GM12878 (cell line): ENCODE data around the gene LMO7. TPM values are rescaled to one million over a fixed set of nuclear protein-coding genes. Genes with fewer than 3 reads are reported as not detected.

Experiments
- ATAC-seq: fragments of 200-7000 bp; cut with Tn5 transposase; 3 replicates; pipeline ENCODE4 v1.9.1; 2020; ENCODE audit warnings: mild to moderate bottlenecking, moderate library complexity
- BruUV-seq: library from RNA; stranded (reverse); fragments of 400-500 nt; replicated peaks from 2 replicates; lab custom pipeline; 2021; lab: Mats Ljungman, UMichigan
- CTCF ChIA-PET: fragments of 300-600 bp; sonication (Branson Sonifier 250); formaldehyde crosslinking; extraction: SDS; loops from one replicate; lab custom pipeline; 2021; ENCODE audit warnings: inconsistent platforms; lab: Yijun Ruan, JAX
- POLR2A ChIA-PET: fragments of 350-600 bp; formaldehyde crosslinking; extraction: SDS; loops from one replicate; lab custom pipeline; 2021; ENCODE audit warnings: inconsistent platforms; lab: Charles Lee
- RAD21 ChIA-PET: fragments of 300-600 bp; sonication (Branson Sonifier 250); formaldehyde crosslinking; loops from one replicate; lab custom pipeline; 2023; ENCODE audit warnings: antibody characterized with exemption; ENCODE audit not compliant: unreplicated experiment; lab: Charles Lee
- SMC1A ChIA-PET: fragments of 300-600 bp; sonication (Branson Sonifier 250); formaldehyde crosslinking; loops from one replicate; lab custom pipeline; 2023; ENCODE audit not compliant: unreplicated experiment, uncharacterized antibody; lab: Charles Lee
- DNase-seq: peaks from one replicate; pipeline ENCODE4 v3.0.0-alpha.2; 2011; ENCODE audit warnings: low read depth, low spot score
- FAIRE-seq: peaks from 3 replicates; lab custom pipeline; 2011; peaks lifted over from hg19 to GRCh38; lab: Jason Lieb, UNC
- H2AFZ ChIP-seq: 2 replicates; pipeline ENCODE4 v1.6.0; 2011; ENCODE audit warnings: low read depth, low read length, control low read depth; ENCODE audit not compliant: control insufficient read depth
- H3K27ac ChIP-seq: 2 replicates; pipeline ENCODE4 v1.5.1; 2011; ENCODE audit warnings: control low read depth; ENCODE audit not compliant: control insufficient read depth, insufficient read depth
- H3K27me3 ChIP-seq, 2 experiments: replicated peaks in 1 of 2; 2 replicates each; pipeline versions ENCODE4 v1.6.0 to v1.6.1; 2011; ENCODE audit warnings: low read length in 1 of 2; ENCODE audit not compliant: control insufficient read depth in 2 of 2, insufficient read depth in 2 of 2
- H3K36me3 ChIP-seq, 2 experiments: 2 replicates each; pipeline ENCODE4 v1.5.1; 2011; ENCODE audit warnings: low read length in 1 of 2; ENCODE audit not compliant: control insufficient read depth in 2 of 2, insufficient read depth in 2 of 2
- H3K4me1 ChIP-seq: 2 replicates; pipeline ENCODE4 v1.6.1; 2011; ENCODE audit warnings: mild to moderate bottlenecking, low read length, moderate library complexity, mixed read lengths; ENCODE audit not compliant: control insufficient read depth, insufficient read depth
- H3K4me2 ChIP-seq: 2 replicates; pipeline ENCODE4 v1.6.0; 2011; ENCODE audit warnings: control low read depth; ENCODE audit not compliant: control insufficient read depth, insufficient read depth
- H3K4me3 ChIP-seq: fragments of 200-600 bp; sonication (generic); 2 replicates; pipeline ENCODE4 v1.5.1; 2016
- H3K79me2 ChIP-seq: 2 replicates; pipeline ENCODE4 v1.6.0; 2011; ENCODE audit warnings: low read length; ENCODE audit not compliant: control insufficient read depth, insufficient read depth
- H3K9ac ChIP-seq: 2 replicates; pipeline ENCODE4 v1.8.0; 2011; ENCODE audit warnings: low read length, control low read depth, mixed read lengths; ENCODE audit not compliant: control insufficient read depth, insufficient read depth
- H3K9me3 ChIP-seq: replicated peaks from 3 replicates; pipeline ENCODE4 v1.5.1; 2011; ENCODE audit warnings: mild to moderate bottlenecking, low read length; ENCODE audit not compliant: control insufficient read depth, insufficient read depth
- H4K20me1 ChIP-seq: 2 replicates; pipeline ENCODE4 v1.6.0; 2011; ENCODE audit not compliant: control insufficient read depth, insufficient read depth
- CHD4 ChIP-seq: fragments of 200-600 bp; sonication (generic); IDR thresholded peaks from 2 replicates; pipeline ENCODE4 v1.6.1; 2016; ENCODE audit warnings: mild to moderate bottlenecking
- ESRRA ChIP-seq: IDR thresholded peaks from 2 replicates; pipeline ENCODE4 v1.6.1; 2012; ENCODE audit warnings: mild to moderate bottlenecking, low read length, improper control_type of control experiment
- MXI1 ChIP-seq: fragments of 150-350 bp; IDR thresholded peaks from 2 replicates; pipeline ENCODE4 v1.6.1; 2011; ENCODE audit warnings: low read depth, mild to moderate bottlenecking, inconsistent platforms, low read length, improper control_type of control experiment
- NFYA ChIP-seq: IDR thresholded peaks from 2 replicates; pipeline ENCODE4 v1.6.1; 2011; ENCODE audit warnings: low read depth, mild to moderate bottlenecking, low read length, improper control_type of control experiment, borderline replicate concordance
- SKIL ChIP-seq: fragments of 450-650 bp; IDR thresholded peaks from 2 replicates; pipeline ENCODE4 v1.6.1; 2017; ENCODE audit warnings: mild to moderate bottlenecking, low read depth, inconsistent platforms; ENCODE audit not compliant: poor library complexity, severe bottlenecking
- USF1 ChIP-seq: IDR thresholded peaks from 2 replicates; pipeline ENCODE4 v1.6.1; 2011; ENCODE audit warnings: borderline replicate concordance, low read depth, mild to moderate bottlenecking, moderate library complexity, mixed read lengths, low read length; ENCODE audit not compliant: insufficient read depth; ENCODE audit errors: extremely low read length
- ZBTB40 ChIP-seq: fragments of 450-650 bp; IDR thresholded peaks from 2 replicates; pipeline ENCODE4 v1.6.1; 2016; ENCODE audit warnings: mild to moderate bottlenecking, moderate library complexity, borderline replicate concordance
- ZNF24 ChIP-seq: fragments of 450-650 bp; IDR thresholded peaks from 2 replicates; pipeline ENCODE4 v1.6.1; 2017; ENCODE audit warnings: antibody characterized with exemption, mild to moderate bottlenecking
- ZNF384 ChIP-seq: IDR thresholded peaks from 2 replicates; pipeline ENCODE4 v1.6.1; 2012; ENCODE audit warnings: low read depth, mild to moderate bottlenecking, low read length, improper control_type of control experiment, borderline replicate concordance
- ZZZ3 ChIP-seq: IDR thresholded peaks from 2 replicates; pipeline ENCODE4 v1.6.1; 2011; ENCODE audit warnings: low read depth; ENCODE audit not compliant: control insufficient read depth, insufficient read length
- WGBS: methylation state at CpG from one replicate; pipeline ENCODE4 v1.1.6; 2016; ENCODE audit warnings: low lambda C conversion rate; ENCODE audit not compliant: insufficient replicate concordance, insufficient coverage; ENCODE audit errors: missing lambda C conversion rate; 5-methylcytosine and 5-hydroxymethylcytosine counted together
- in situ Hi-C: fragments of 300-500 bp; cut with MboI; formaldehyde crosslinking; loops from 9 replicates; pipeline ENCODE4 v1.14.3; 2018; ENCODE audit warnings: mixed read lengths
- intact Hi-C: fragments of 100-400 bp; cut with micrococcal nuclease; formaldehyde crosslinking; loops from one replicate; pipeline ENCODE4 v1.14.2; 2022; ENCODE audit not compliant: unreplicated experiment
- polyA plus RNA-seq, 11 experiments: library from polyadenylated mRNA; depleted of rRNA in 4 of 11; unstranded in 6 of 11; stranded (reverse) in 5 of 11; fragments of >200 nt; fragmentation: Nextera tagmentation in 4 of 11; fragmentation: Illumina TruSeq in 1 of 11; extraction: Ambion mirVana in 4 of 11; extraction: Trizol in 1 of 11; gene quantifications; 1 replicate in 1 of 11; 2 replicates in 10 of 11; pipeline versions ENCODE4 v1.2.1 to v1.2.3, GENCODE V29; 2011 to 2016; ENCODE audit warnings: inconsistent platforms in 2 of 11, missing spikeins in 2 of 11, low read depth in 1 of 11
- total RNA-seq, 4 experiments: library from RNA; depleted of rRNA in 3 of 4; stranded (reverse); fragments of >200 nt in 3 of 4; fragmentation: Illumina TruSeq in 1 of 4; extraction: Trizol in 1 of 4; gene quantifications; 2 replicates each; pipeline versions ENCODE4 v1.2.1 to v1.2.3, GENCODE V29; 2013 to 2021

LMO7 gene
- total and polyA plus RNA-seq, 10 of the 15 experiments (the other 5 are each of a cell fraction or from before 2014, with no cell fraction given), result 8.5 to 67.8 (median 36.8) TPM

GRCh38 chr13:75839406-75839805 lies 203.3 kb downstream of the LMO7 start (continued):
- TF ChIP-seq ZNF384, result no peak
- no peak for TF ChIP-seq ZZZ3
- no peak for TF ChIP-seq ZBTB40
- TF ChIP-seq SKIL, result no peak

DNA sequence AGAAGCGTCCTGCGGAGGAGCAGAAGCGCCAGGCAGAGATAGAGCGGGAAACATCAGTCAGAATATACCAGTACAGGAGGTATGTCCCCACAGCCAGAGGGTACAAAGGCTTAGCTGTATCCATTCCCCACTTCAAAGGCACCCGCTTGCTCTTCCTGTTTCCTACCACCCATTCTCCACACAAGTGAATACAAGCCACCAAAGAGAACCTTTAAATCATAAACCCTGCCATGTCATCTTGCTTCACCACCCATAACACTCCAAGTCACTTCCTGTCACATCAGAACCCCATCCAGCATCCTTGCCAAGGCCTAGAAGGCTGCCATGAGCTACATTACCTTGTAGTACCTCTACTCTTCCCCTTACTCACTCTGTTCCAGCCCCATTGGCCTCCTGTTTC lies 205.8 kb downstream of the LMO7 start:
- WGBS, result 96% methylated on average over 5 of the region's 5 CpGs
- no TSS peak for BruUV-seq
- peaks cover 0 to 4% of the 10 kb centered on the region in 2 experiments; a peak in 1 of 4 replicates for H3K36me3 ChIP-seq
- no peak overlapping the region for H2AFZ ChIP-seq
- intact Hi-C loops (no loop called here), in situ Hi-C loops (no loop called here)
- no peak overlapping the region for H3K4me2 ChIP-seq
- DNase-seq, result no peak
- H3K27me3 ChIP-seq, result no peaks in the 10 kb centered on the region
- ChIA-PET POLR2A (interaction anchor here (0.6 kb wide), 1 partner anchor 1148 kb away, joined by 3 read pairs; no protein-coding TSS in a partner anchor), RAD21 (interaction anchor here (1.2 kb wide), 1 partner anchor 146 kb away, joined by 3 read pairs; no protein-coding TSS in a partner anchor), CTCF (interaction anchor here (0.6 to 3.3 kb wide), 3 partner anchors 42 to 1160 kb away, joined by 3 to 14 read pairs (median 3); no protein-coding TSS in a partner anchor), SMC1A (interaction anchor here (1.0 to 2.3 kb wide), 4 partner anchors 9 to 103 kb away, joined by 3 to 6 read pairs (median 4); no protein-coding TSS in a partner anchor)
- FAIRE-seq, result no peak
- ATAC-seq, result no peak
- H4K20me1 ChIP-seq, result no peaks in the 10 kb centered on the region
- H3K79me2 ChIP-seq, result no peaks in the 10 kb centered on the region
- no peak overlapping the region for H3K27ac ChIP-seq
- H3K4me3 ChIP-seq, result no peak overlapping the region
- no peak overlapping the region for H3K9ac ChIP-seq
- H3K9me3 ChIP-seq, result no peaks in the 10 kb centered on the region
- no peaks in the 10 kb centered on the region for H3K4me1 ChIP-seq
- TF ChIP-seq MXI1 (no peak), CHD4 (no peak), NFYA (no peak), ESRRA (no peak), USF1 (no peak), ZNF24 (no peak), ZBTB40 (no peak)
